SK-N-SH treated with all-trans-retinoic acid at 6 μM for 48 hours (cell line): Measurements from ENCODE around the gene NGEF.

Experiments
- ATAC-seq: fragments of 200-7000 bp; cut with Tn5 transposase; 3 replicates; pipeline ENCODE4 v1.9.1; 2020; ENCODE audit warnings: mild to moderate bottlenecking, moderate library complexity
- ARNTL ChIP-seq: fragments of 450-650 bp; formaldehyde crosslinking; IDR thresholded peaks from 2 replicates; pipeline ENCODE4 v1.5.0; 2020; ENCODE audit warnings: low read depth, mild to moderate bottlenecking, moderate library complexity, borderline replicate concordance
- BACH2 ChIP-seq: fragments of 250-450 bp; sonication (Bioruptor Pico); IDR thresholded peaks from 2 replicates; pipeline ENCODE4 v1.9.0; 2021; ENCODE audit warnings: mild to moderate bottlenecking, borderline replicate concordance
- CSDC2 ChIP-seq: fragments of 250-450 bp; sonication (Bioruptor Pico); IDR thresholded peaks from 2 replicates; pipeline ENCODE4 v1.5.0; 2020; ENCODE audit warnings: mild to moderate bottlenecking, moderate library complexity
- ESRRG ChIP-seq: fragments of 250-450 bp; sonication (Bioruptor Pico); IDR thresholded peaks from 2 replicates; pipeline ENCODE4 v1.6.1; 2021; ENCODE audit warnings: mild to moderate bottlenecking
- GLIS3 ChIP-seq: fragments of 250-450 bp; sonication (Bioruptor Pico); IDR thresholded peaks from 2 replicates; pipeline ENCODE4 v1.5.0; 2020; ENCODE audit warnings: mild to moderate bottlenecking, moderate library complexity
- ISL1 ChIP-seq: fragments of 250-450 bp; sonication (Bioruptor Pico); IDR thresholded peaks from 2 replicates; pipeline ENCODE4 v2.1.2; 2022; ENCODE audit warnings: mild to moderate bottlenecking, moderate library complexity
- OSR1 ChIP-seq: fragments of 250-450 bp; sonication (Bioruptor Pico); IDR thresholded peaks from 2 replicates; pipeline ENCODE4 v1.8.0; 2022; ENCODE audit warnings: moderate library complexity, mild to moderate bottlenecking, inconsistent platforms
- PPARA ChIP-seq: fragments of 250-450 bp; sonication (Bioruptor Pico); IDR thresholded peaks from 2 replicates; pipeline ENCODE4 v1.5.0; 2020; ENCODE audit warnings: mild to moderate bottlenecking, borderline replicate concordance
- SNAI2 ChIP-seq: fragments of 250-450 bp; sonication (Bioruptor Pico); IDR thresholded peaks from 2 replicates; pipeline ENCODE4 v1.5.0; 2020; ENCODE audit warnings: mild to moderate bottlenecking, moderate library complexity
- TCF4 ChIP-seq: fragments of 250-450 bp; sonication (Bioruptor Pico); IDR thresholded peaks from 2 replicates; pipeline ENCODE4 v1.8.0; 2021; ENCODE audit warnings: mild to moderate bottlenecking, moderate library complexity, borderline replicate concordance
- TOX ChIP-seq: fragments of 250-450 bp; sonication (Bioruptor Pico); IDR thresholded peaks from 2 replicates; pipeline ENCODE4 v1.8.0; 2021; ENCODE audit warnings: mild to moderate bottlenecking, moderate library complexity, borderline replicate concordance
- ZC3H10 ChIP-seq: fragments of 250-450 bp; sonication (Bioruptor Pico); IDR thresholded peaks from 2 replicates; pipeline ENCODE4 v1.5.1; 2021; ENCODE audit warnings: mild to moderate bottlenecking, moderate library complexity
- ZFP3 ChIP-seq: fragments of 250-450 bp; sonication (Bioruptor Pico); IDR thresholded peaks from 2 replicates; pipeline ENCODE4 v1.5.0; 2020; ENCODE audit warnings: mild to moderate bottlenecking, moderate library complexity
- ZFP30 ChIP-seq: fragments of 450-650 bp; formaldehyde crosslinking; IDR thresholded peaks from 2 replicates; pipeline ENCODE4 v1.5.0; 2022; ENCODE audit warnings: mild to moderate bottlenecking, moderate library complexity
- ZNF565 ChIP-seq: fragments of 450-650 bp; formaldehyde crosslinking; conservative IDR thresholded peaks from 2 replicates; pipeline ENCODE4 v1.5.0; 2020; ENCODE audit warnings: low read depth, mild to moderate bottlenecking, moderate library complexity
- ZNF70 ChIP-seq: fragments of 450-650 bp; formaldehyde crosslinking; IDR thresholded peaks from 2 replicates; pipeline ENCODE4 v1.5.0; 2020; ENCODE audit warnings: mild to moderate bottlenecking, moderate library complexity
- ZNF8 ChIP-seq: fragments of 450-650 bp; formaldehyde crosslinking; IDR thresholded peaks from 2 replicates; pipeline ENCODE4 v1.5.0; 2020; ENCODE audit warnings: mild to moderate bottlenecking, moderate library complexity
- TF ChIP-seq, protein P1 (sequence below): fragments of 250-450 bp; sonication (Bioruptor Pico); IDR thresholded peaks from 2 replicates; pipeline ENCODE4 v1.5.1; 2020; ENCODE audit warnings: low read depth, mild to moderate bottlenecking, moderate library complexity
- TF ChIP-seq, protein P2 (sequence below): fragments of 250-450 bp; sonication (Bioruptor Pico); IDR thresholded peaks from 2 replicates; pipeline ENCODE4 v1.8.0; 2021; ENCODE audit warnings: low read depth, mild to moderate bottlenecking, moderate library complexity, borderline replicate concordance
- TF ChIP-seq, protein P3 (sequence below): fragments of 250-450 bp; sonication (Bioruptor Pico); IDR thresholded peaks from 2 replicates; pipeline ENCODE4 v1.5.1; 2021; ENCODE audit warnings: mild to moderate bottlenecking, moderate library complexity
- TF ChIP-seq, protein P4 (sequence below): fragments of 250-450 bp; sonication (Bioruptor Pico); IDR thresholded peaks from 2 replicates; pipeline ENCODE4 v1.8.0; 2020; ENCODE audit warnings: mild to moderate bottlenecking, moderate library complexity, borderline replicate concordance
- TF ChIP-seq, protein P5 (sequence below): fragments of 250-450 bp; sonication (Bioruptor Pico); IDR thresholded peaks from 2 replicates; pipeline ENCODE4 v1.5.0; 2020; ENCODE audit warnings: mild to moderate bottlenecking, moderate library complexity

The NGEF gene

DNA sequence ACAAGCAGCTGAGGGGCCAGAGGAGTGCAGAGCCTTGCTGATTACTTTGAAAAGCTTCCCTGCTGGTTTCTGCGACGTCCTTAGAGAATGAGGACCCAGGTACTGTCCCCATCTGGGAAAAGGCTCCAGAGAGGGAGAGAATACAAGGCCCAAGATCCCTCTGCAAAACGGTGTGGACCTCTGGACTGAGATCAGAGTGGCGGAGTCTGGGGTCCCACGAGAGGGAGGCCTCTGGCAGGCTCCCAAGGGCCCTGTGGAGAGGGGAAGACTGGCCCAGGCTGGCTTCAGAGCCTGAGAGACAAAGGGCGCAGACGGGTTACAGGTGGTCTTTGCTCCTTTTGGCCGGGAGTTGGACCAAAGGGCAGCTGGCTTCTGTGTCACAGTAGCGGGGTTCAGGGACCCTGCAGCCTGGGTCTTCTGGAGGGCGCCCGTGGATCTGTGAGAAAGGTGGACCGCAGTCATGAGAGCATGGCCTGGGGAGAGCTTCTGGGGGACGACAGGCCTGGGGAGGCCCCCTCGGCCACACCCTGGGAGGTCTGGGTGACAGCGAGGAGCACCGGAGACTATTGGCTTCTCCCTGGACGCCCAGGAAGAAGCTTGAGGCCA, 142.2 kb downstream of the NGEF start:
- ATAC-seq = no peak
- no peak for TF ChIP-seq SNAI2 (CRISPR knock-in tag)
- no peak for TF ChIP-seq ZNF70
- TF ChIP-seq CSDC2 = no peak
- no peak for TF ChIP-seq ARNTL (CRISPR knock-in tag)
- TF ChIP-seq, protein P1, sequence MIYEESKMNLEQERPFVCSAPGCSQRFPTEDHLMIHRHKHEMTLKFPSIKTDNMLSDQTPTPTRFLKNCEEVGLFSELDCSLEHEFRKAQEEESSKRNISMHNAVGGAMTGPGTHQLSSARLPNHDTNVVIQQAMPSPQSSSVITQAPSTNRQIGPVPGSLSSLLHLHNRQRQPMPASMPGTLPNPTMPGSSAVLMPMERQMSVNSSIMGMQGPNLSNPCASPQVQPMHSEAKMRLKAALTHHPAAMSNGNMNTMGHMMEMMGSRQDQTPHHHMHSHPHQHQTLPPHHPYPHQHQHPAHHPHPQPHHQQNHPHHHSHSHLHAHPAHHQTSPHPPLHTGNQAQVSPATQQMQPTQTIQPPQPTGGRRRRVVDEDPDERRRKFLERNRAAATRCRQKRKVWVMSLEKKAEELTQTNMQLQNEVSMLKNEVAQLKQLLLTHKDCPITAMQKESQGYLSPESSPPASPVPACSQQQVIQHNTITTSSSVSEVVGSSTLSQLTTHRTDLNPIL (CRISPR knock-in tag) = no peak
- TF ChIP-seq ZNF565 (CRISPR knock-in tag) = no peak
- no peak for TF ChIP-seq ZFP3
- TF ChIP-seq, protein P2, sequence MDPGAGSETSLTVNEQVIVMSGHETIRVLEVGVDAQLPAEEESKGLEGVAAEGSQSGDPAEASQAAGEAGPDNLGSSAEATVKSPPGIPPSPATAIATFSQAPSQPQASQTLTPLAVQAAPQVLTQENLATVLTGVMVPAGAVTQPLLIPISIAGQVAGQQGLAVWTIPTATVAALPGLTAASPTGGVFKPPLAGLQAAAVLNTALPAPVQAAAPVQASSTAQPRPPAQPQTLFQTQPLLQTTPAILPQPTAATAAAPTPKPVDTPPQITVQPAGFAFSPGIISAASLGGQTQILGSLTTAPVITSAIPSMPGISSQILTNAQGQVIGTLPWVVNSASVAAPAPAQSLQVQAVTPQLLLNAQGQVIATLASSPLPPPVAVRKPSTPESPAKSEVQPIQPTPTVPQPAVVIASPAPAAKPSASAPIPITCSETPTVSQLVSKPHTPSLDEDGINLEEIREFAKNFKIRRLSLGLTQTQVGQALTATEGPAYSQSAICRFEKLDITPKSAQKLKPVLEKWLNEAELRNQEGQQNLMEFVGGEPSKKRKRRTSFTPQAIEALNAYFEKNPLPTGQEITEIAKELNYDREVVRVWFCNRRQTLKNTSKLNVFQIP (CRISPR knock-in tag) = no peak
- TF ChIP-seq GLIS3 (CRISPR knock-in tag) = no peak
- TF ChIP-seq, protein P3, sequence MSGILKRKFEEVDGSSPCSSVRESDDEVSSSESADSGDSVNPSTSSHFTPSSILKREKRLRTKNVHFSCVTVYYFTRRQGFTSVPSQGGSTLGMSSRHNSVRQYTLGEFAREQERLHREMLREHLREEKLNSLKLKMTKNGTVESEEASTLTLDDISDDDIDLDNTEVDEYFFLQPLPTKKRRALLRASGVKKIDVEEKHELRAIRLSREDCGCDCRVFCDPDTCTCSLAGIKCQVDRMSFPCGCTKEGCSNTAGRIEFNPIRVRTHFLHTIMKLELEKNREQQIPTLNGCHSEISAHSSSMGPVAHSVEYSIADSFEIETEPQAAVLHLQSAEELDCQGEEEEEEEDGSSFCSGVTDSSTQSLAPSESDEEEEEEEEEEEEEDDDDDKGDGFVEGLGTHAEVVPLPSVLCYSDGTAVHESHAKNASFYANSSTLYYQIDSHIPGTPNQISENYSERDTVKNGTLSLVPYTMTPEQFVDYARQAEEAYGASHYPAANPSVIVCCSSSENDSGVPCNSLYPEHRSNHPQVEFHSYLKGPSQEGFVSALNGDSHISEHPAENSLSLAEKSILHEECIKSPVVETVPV (CRISPR knock-in tag) = no peak
- no peak for TF ChIP-seq ZC3H10
- TF ChIP-seq, protein P4, sequence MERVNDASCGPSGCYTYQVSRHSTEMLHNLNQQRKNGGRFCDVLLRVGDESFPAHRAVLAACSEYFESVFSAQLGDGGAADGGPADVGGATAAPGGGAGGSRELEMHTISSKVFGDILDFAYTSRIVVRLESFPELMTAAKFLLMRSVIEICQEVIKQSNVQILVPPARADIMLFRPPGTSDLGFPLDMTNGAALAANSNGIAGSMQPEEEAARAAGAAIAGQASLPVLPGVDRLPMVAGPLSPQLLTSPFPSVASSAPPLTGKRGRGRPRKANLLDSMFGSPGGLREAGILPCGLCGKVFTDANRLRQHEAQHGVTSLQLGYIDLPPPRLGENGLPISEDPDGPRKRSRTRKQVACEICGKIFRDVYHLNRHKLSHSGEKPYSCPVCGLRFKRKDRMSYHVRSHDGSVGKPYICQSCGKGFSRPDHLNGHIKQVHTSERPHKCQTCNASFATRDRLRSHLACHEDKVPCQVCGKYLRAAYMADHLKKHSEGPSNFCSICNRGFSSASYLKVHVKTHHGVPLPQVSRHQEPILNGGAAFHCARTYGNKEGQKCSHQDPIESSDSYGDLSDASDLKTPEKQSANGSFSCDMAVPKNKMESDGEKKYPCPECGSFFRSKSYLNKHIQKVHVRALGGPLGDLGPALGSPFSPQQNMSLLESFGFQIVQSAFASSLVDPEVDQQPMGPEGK (CRISPR knock-in tag) = no peak
- no peak for TF ChIP-seq ISL1 (CRISPR knock-in tag)
- no peak for TF ChIP-seq TCF4 (CRISPR knock-in tag)
- no peak for TF ChIP-seq PPARA (CRISPR knock-in tag)
- TF ChIP-seq BACH2 = no peak
- no peak for TF ChIP-seq ESRRG
- TF ChIP-seq OSR1 (CRISPR knock-in tag) = no peak
- TF ChIP-seq, protein P5, sequence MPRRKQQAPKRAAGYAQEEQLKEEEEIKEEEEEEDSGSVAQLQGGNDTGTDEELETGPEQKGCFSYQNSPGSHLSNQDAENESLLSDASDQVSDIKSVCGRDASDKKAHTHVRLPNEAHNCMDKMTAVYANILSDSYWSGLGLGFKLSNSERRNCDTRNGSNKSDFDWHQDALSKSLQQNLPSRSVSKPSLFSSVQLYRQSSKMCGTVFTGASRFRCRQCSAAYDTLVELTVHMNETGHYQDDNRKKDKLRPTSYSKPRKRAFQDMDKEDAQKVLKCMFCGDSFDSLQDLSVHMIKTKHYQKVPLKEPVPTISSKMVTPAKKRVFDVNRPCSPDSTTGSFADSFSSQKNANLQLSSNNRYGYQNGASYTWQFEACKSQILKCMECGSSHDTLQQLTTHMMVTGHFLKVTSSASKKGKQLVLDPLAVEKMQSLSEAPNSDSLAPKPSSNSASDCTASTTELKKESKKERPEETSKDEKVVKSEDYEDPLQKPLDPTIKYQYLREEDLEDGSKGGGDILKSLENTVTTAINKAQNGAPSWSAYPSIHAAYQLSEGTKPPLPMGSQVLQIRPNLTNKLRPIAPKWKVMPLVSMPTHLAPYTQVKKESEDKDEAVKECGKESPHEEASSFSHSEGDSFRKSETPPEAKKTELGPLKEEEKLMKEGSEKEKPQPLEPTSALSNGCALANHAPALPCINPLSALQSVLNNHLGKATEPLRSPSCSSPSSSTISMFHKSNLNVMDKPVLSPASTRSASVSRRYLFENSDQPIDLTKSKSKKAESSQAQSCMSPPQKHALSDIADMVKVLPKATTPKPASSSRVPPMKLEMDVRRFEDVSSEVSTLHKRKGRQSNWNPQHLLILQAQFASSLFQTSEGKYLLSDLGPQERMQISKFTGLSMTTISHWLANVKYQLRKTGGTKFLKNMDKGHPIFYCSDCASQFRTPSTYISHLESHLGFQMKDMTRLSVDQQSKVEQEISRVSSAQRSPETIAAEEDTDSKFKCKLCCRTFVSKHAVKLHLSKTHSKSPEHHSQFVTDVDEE (CRISPR knock-in tag) = no peak
- TF ChIP-seq TOX (CRISPR knock-in tag) = no peak

DNA sequence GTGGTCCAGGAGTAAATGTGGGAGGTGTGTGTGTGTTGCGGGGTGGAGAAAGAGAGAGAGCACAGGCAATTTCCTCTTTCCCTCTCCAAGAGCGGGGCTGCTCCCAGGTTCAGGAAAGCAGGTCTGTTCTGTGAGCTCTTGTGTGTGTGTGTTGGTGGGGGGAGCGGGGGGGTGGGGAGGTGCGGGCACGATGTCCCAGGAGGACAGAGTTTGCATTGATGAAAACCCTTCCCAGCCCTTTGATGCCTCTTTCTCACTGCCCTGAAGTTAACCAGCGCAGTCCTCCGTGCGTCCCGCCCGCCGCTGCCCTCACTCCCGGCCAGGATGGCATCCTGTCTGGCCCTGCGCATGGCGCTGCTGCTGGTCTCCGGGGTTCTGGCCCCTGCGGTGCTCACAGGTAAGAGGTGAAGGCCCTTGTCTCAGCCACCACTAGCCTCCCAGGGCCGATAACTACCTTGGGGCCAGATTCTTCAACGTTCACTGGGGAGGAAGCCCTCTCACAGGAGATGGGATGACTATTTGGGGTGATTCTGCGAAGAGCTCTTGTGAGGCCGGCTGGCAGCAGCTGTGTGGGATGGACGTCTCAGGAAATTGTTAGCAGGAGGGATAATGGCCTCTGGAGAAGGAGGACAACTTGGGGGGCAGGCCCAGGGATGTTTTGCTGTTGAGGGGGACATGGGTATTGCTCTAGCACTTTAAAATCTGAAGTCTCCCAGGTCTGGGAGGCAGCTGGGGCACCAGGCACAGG, 142.9 kb downstream of the NGEF start, which contains the start of gene SNORC:
SNORC (plus strand) TSS at position 247 of the 748 bp plus-strand sequence; CDS start at position 325, 78 bp downstream.
- ATAC-seq = no peak
- TF ChIP-seq, protein P1 (CRISPR knock-in tag) = no peak
- TF ChIP-seq, protein P5 (CRISPR knock-in tag) = no peak
- no peak for TF ChIP-seq ARNTL (CRISPR knock-in tag)
- no peak for TF ChIP-seq ZFP3
- TF ChIP-seq ZNF565 (CRISPR knock-in tag) = no peak
- TF ChIP-seq ZNF8 (CRISPR knock-in tag) = no peak
- TF ChIP-seq ZC3H10 = no peak
- no peak for TF ChIP-seq ZFP30 (CRISPR knock-in tag)
- TF ChIP-seq GLIS3 (CRISPR knock-in tag) = no peak
- TF ChIP-seq, protein P4 (CRISPR knock-in tag) = no peak
- TF ChIP-seq BACH2 = no peak
- no peak for TF ChIP-seq TOX (CRISPR knock-in tag)
